Measurements from ENCODE around the gene LRRC55. TPM values are rescaled to one million over a fixed set of nuclear protein-coding genes. Genes with fewer than 3 reads are reported as not detected.

LRRC55 gene
- total and polyA plus RNA-seq, 3 donors from 2014 or later = 0.08 to 0.76 (median 0.19) TPM

GRCh38 chr11:57180964-57181363 lies 789 bp upstream of the LRRC55 start:
- whole genome bisulfite sequencing, 2 donors = 35 to 43% methylated on average over 2 of the region's 2 CpGs
- Histone ChIP-seq H3K27ac (no peak overlapping the region), H3K9me3 (no peaks in the 10 kb centered on the region), H3K4me1 (peaks cover 6% of the 10 kb centered on the region), H3K4me3 (no peak overlapping the region), H3K27me3 (no peaks in the 10 kb centered on the region), H3K36me3 (ENCODE audit: low read depth, missing control alignments) (no peaks in the 10 kb centered on the region)
- TF ChIP-seq POLR2A (IDR thresholded peaks at IDR 0.05) = no peak
- TF ChIP-seq, protein P1, sequence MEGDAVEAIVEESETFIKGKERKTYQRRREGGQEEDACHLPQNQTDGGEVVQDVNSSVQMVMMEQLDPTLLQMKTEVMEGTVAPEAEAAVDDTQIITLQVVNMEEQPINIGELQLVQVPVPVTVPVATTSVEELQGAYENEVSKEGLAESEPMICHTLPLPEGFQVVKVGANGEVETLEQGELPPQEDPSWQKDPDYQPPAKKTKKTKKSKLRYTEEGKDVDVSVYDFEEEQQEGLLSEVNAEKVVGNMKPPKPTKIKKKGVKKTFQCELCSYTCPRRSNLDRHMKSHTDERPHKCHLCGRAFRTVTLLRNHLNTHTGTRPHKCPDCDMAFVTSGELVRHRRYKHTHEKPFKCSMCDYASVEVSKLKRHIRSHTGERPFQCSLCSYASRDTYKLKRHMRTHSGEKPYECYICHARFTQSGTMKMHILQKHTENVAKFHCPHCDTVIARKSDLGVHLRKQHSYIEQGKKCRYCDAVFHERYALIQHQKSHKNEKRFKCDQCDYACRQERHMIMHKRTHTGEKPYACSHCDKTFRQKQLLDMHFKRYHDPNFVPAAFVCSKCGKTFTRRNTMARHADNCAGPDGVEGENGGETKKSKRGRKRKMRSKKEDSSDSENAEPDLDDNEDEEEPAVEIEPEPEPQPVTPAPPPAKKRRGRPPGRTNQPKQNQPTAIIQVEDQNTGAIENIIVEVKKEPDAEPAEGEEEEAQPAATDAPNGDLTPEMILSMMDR (IDR thresholded peaks at IDR 0.05) = no peak
- no peak for DNase-seq
- intact Hi-C loops (cut with DNase I; ENCODE audit: low total_unique reads) = no loop called here

DNA sequence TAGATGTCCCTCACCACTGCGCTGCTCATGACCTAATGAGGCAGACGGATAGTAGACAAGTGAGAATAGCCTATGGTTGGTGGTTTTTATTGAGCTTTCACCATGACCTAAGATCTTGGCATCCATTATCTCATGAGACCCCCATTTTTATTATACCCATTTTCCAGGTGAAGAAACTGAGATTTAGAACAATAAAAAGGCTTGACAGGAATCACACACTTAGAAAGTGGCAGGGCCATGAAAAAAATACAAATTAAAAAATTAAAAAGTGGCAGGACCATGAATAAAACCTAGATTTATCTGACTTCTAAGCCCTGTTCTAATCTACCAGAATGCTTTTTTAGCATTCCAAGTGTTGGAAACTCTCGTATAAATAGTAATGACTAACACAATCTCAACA lies 1.1 kb downstream of the LRRC55 start:
- no peaks in the 10 kb centered on the region for H3K36me3 ChIP-seq (ENCODE audit: low read depth, missing control alignments)
- DNase-seq = no peak
- H3K4me3 ChIP-seq = no peak overlapping the region
- H3K27me3 ChIP-seq = no peaks in the 10 kb centered on the region
- no peaks in the 10 kb centered on the region for H3K9me3 ChIP-seq
- intact Hi-C loops (cut with DNase I; ENCODE audit: low total_unique reads) = no loop called here
- TF ChIP-seq POLR2A (IDR thresholded peaks at IDR 0.05) = no peak
- TF ChIP-seq, protein P1 (IDR thresholded peaks at IDR 0.05) = no peak
- peaks cover 6% of the 10 kb centered on the region for H3K4me1 ChIP-seq
- H3K27ac ChIP-seq = no peak overlapping the region
- 93% methylated on average over 3 of the region's 3 CpGs for WGBS, 2 donors

- Histone ChIP-seq H3K4me1 (no peaks in the 10 kb centered on the region), H3K27me3 (no peaks in the 10 kb centered on the region), H3K27ac (no peak overlapping the region), H3K36me3 (ENCODE audit: low read depth, missing control alignments) (no peaks in the 10 kb centered on the region), H3K4me3 (no peak overlapping the region), H3K9me3 (no peaks in the 10 kb centered on the region)
- no peak for TF ChIP-seq POLR2A (IDR thresholded peaks at IDR 0.05)
- TF ChIP-seq, protein P1 (IDR thresholded peaks at IDR 0.05) = no peak
- no peak for DNase-seq
- intact Hi-C loops (cut with DNase I; ENCODE audit: low total_unique reads) = no loop called here
- WGBS, 2 donors = 93 to 96% methylated on average over 4 of the region's 4 CpGs
Observed at GRCh38 chr11:57190548-57190947, 8.8 kb downstream of the LRRC55 start.

DNA sequence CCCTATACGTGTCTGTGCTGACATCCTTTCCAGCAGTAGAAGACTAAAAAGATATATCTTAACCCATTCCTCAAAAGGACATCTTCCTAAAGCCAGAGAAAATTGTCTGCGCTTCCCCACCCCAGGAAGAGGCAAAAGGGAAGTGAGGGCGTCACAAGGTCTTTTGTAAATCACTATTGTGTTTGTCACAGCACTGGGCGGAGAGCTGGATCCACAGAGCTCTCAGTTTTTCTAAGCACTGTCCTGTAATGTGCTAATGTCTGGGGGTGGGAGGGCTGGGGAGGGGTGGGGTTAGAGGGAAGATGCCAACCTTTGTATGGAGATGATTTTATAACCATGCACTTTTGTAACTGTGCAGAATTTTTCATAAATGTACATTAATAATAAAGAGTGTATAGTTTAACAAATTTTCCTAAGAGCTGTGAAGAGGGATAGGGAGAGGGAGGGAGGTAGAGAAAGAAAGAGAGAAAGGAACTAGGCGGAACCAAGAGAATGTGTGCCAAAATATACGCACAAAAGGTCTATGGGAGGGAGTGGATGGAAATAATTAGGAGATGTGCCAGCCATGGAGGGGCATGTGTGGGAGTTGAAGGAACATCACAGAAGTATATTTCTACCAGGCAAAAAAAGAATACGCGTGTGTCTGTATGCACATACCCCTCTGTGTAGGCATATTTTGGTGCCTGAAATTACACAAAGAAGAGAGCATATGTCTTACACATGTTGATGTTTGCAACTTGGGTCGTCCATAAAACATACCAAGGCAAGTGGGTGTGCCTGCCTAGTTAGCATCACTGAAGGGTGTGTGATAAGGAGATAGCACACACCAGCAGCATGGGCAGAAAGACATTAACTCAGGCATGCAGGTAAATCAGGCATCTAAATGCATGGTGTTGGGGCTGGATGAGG lies 9.8 kb downstream of the LRRC55 start:
- intact Hi-C loops (cut with DNase I; ENCODE audit: low total_unique reads) = no loop called here
- DNase-seq = no peak
- 69 to 76% methylated on average over 9 of the region's 9 CpGs for WGBS, 2 donors

More for the DNA sequence above, 9.8 kb downstream of the LRRC55 start:
- no peak for TF ChIP-seq POLR2A (IDR thresholded peaks at IDR 0.05)
- TF ChIP-seq, protein P1 (IDR thresholded peaks at IDR 0.05) = no peak
- Histone ChIP-seq H3K36me3 (ENCODE audit: low read depth, missing control alignments) (no peaks in the 10 kb centered on the region), H3K9me3 (no peaks in the 10 kb centered on the region), H3K4me3 (no peak overlapping the region), H3K27ac (no peak overlapping the region), H3K4me1 (no peaks in the 10 kb centered on the region), H3K27me3 (no peaks in the 10 kb centered on the region)
